ENCODE results near the gene TMCC1.

DNA sequence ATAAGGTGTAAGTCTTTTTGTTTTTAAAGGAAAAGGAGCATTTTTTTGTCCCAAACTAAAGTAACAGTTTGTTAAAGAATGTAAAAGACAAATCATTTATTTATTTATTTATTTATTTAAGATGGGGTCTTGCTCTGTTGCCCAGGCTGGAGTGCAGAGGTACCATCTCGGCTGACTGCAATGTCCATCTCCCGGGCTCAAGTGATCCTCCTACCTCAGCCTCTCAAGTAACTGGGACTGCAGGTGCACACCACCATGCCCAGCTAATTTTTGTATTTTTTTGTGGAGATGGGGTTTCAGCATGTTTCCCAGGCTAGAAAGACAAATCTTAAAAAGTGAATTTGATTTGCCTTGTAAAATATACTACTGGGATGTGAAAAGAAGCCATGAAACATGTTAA, 200.8 kb downstream of the TMCC1 start:
- no peak for TF ChIP-seq POLR2A (IDR thresholded peaks at IDR 0.05)
- TF ChIP-seq, protein P1, sequence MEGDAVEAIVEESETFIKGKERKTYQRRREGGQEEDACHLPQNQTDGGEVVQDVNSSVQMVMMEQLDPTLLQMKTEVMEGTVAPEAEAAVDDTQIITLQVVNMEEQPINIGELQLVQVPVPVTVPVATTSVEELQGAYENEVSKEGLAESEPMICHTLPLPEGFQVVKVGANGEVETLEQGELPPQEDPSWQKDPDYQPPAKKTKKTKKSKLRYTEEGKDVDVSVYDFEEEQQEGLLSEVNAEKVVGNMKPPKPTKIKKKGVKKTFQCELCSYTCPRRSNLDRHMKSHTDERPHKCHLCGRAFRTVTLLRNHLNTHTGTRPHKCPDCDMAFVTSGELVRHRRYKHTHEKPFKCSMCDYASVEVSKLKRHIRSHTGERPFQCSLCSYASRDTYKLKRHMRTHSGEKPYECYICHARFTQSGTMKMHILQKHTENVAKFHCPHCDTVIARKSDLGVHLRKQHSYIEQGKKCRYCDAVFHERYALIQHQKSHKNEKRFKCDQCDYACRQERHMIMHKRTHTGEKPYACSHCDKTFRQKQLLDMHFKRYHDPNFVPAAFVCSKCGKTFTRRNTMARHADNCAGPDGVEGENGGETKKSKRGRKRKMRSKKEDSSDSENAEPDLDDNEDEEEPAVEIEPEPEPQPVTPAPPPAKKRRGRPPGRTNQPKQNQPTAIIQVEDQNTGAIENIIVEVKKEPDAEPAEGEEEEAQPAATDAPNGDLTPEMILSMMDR (IDR thresholded peaks at IDR 0.05), result no peak
- no peak for TF ChIP-seq POLR2AphosphoS5 (IDR thresholded peaks at IDR 0.05)
- no peak for TF ChIP-seq EP300 (IDR thresholded peaks at IDR 0.05)
